Measurements from ENCODE around the gene ADGRV1. TPM values are rescaled to one million over a fixed set of nuclear protein-coding genes. Genes with fewer than 3 reads are reported as not detected.

The ADGRV1 gene
- polyA plus RNA-seq, 3 donors: 0.18 to 0.33 TPM; not detected in 1

DNA sequence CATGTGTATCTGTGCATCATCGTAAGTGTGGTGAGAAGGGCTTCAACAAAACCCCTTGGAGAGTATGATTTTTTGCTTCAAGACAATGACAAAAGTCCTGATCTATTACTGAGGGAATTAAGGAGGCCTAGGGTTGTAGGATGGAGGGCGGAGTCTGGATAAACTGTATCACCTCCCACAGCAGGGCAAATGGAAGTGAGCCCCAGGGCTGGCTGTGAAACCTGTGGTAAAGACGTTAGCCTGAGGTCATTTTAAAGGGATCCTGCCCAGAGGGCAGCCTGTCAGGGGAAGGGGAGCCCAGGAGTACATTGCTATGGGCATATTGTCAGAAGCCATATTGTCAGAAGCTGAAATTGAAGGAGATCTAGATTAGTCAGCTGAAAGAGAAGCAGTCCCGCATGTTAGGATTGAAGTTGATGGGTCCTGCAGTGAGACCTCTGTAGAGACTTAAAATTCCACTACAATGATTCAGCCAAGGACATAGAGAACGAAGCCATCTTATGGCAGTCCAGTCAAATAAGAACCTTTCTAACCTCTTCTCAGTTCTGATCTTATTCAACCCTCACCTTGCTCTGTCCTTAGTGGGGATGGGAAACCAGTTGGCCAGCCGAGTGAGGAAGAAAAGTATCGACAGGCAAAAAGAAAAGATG is 26.9 kb downstream of the ADGRV1 start:
- no peaks in the 10 kb centered on the region for H3K36me3 ChIP-seq (replicated peaks in 1 of 2; ENCODE audit: control insufficient read depth in 1 of 2, insufficient read depth in 2 of 2, low read length in 2 of 2)
- H3K9me3 ChIP-seq (replicated peaks in 1 of 2; ENCODE audit: control insufficient read depth in 1 of 2, insufficient read depth in 1 of 2, low read length in 2 of 2): no peaks in the 10 kb centered on the region
- no peak overlapping the region for H2AFZ ChIP-seq (ENCODE audit: insufficient read depth, low read depth, low read length, poor library complexity, severe bottlenecking)
- no peak overlapping the region for H3K27ac ChIP-seq (ENCODE audit: low read depth in 1 of 2, low read length in 2 of 2)
- H3K4me2 ChIP-seq (replicated peaks; ENCODE audit: extremely low read depth, low read length, poor library complexity, severe bottlenecking): no peak overlapping the region
- no peaks in the 10 kb centered on the region for H3K36me3 Mint-ChIP-seq
- H3K4me1 Mint-ChIP-seq: peaks cover 4% of the 10 kb centered on the region
- no peaks in the 10 kb centered on the region for H3K27me3 ChIP-seq (ENCODE audit: control insufficient read depth in 2 of 2, insufficient read depth in 2 of 2, low read length in 2 of 2)
- H4K20me1 ChIP-seq (ENCODE audit: insufficient read depth, low read length): no peaks in the 10 kb centered on the region
- no peak overlapping the region for H3K9ac ChIP-seq (ENCODE audit: insufficient read depth, low read length, poor library complexity, severe bottlenecking)
- H3K4me3 Mint-ChIP-seq: no peak overlapping the region
- WGBS (ENCODE audit: insufficient coverage): 100% methylated on average over 1 of the region's 7 CpGs
- no peaks in the 10 kb centered on the region for H3K79me2 ChIP-seq (ENCODE audit: insufficient read depth, low read length)
- no peak for DNase-seq
- H3K4me3 ChIP-seq (replicated peaks in 1 of 3; ENCODE audit: low read depth in 2 of 3, low read length in 3 of 3): no peak overlapping the region
- H3K27me3 Mint-ChIP-seq (ENCODE audit: low read depth in 3 of 3): peaks cover 0 to 3% (median 0%) of the 10 kb centered on the region in 3 donors
- no peaks in the 10 kb centered on the region for H3K4me1 ChIP-seq (ENCODE audit: control insufficient read depth in 1 of 2, insufficient read depth in 2 of 2, low read length in 2 of 2)
- intact Hi-C loops (cut with micrococcal nuclease): no loop called here
- no peak overlapping the region for H3K27ac Mint-ChIP-seq
- peaks cover under 1 to 3% (median 2%) of the 10 kb centered on the region in 7 donors for H3K9me3 Mint-ChIP-seq
- TF ChIP-seq, protein P1, sequence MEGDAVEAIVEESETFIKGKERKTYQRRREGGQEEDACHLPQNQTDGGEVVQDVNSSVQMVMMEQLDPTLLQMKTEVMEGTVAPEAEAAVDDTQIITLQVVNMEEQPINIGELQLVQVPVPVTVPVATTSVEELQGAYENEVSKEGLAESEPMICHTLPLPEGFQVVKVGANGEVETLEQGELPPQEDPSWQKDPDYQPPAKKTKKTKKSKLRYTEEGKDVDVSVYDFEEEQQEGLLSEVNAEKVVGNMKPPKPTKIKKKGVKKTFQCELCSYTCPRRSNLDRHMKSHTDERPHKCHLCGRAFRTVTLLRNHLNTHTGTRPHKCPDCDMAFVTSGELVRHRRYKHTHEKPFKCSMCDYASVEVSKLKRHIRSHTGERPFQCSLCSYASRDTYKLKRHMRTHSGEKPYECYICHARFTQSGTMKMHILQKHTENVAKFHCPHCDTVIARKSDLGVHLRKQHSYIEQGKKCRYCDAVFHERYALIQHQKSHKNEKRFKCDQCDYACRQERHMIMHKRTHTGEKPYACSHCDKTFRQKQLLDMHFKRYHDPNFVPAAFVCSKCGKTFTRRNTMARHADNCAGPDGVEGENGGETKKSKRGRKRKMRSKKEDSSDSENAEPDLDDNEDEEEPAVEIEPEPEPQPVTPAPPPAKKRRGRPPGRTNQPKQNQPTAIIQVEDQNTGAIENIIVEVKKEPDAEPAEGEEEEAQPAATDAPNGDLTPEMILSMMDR (IDR thresholded peaks at IDR 0.05): no peak

DNA sequence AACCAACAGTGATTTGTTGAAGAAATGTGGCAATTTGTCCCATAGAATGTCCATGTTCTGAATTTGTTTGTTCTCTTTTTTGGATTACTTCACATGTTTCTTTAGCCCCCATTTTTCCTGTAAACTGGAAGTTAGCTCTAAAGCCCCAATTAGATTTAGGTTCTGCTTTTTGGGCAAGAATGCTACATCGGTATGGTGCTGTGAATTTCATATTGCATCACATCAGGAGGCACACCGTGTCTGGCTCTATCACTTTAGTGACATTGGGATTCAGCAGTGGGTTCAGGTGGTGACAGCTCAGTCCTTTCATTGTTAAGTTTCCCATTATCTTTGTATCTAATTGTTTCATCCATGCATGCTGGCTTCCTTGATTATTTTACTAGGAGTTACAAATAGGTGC is 27.9 kb downstream of the ADGRV1 start:
- H3K27me3 Mint-ChIP-seq (ENCODE audit: low read depth in 3 of 3): peaks cover 0 to 3% (median 0%) of the 10 kb centered on the region in 3 donors
- peaks cover 4% of the 10 kb centered on the region for H3K4me1 Mint-ChIP-seq
- Histone ChIP-seq H3K9ac (ENCODE audit: insufficient read depth, low read length, poor library complexity, severe bottlenecking) (no peak overlapping the region), H3K9me3 (replicated peaks in 1 of 2; ENCODE audit: control insufficient read depth in 1 of 2, insufficient read depth in 1 of 2, low read length in 2 of 2) (no peaks in the 10 kb centered on the region), H3K79me2 (ENCODE audit: insufficient read depth, low read length) (no peaks in the 10 kb centered on the region), H3K27ac (ENCODE audit: low read depth in 1 of 2, low read length in 2 of 2) (no peak overlapping the region), H3K4me3 (replicated peaks in 1 of 3; ENCODE audit: low read depth in 2 of 3, low read length in 3 of 3) (no peak overlapping the region), H3K27me3 (ENCODE audit: control insufficient read depth in 2 of 2, insufficient read depth in 2 of 2, low read length in 2 of 2) (no peaks in the 10 kb centered on the region), H4K20me1 (ENCODE audit: insufficient read depth, low read length) (no peaks in the 10 kb centered on the region), H2AFZ (ENCODE audit: insufficient read depth, low read depth, low read length, poor library complexity, severe bottlenecking) (no peak overlapping the region), H3K4me1 (ENCODE audit: control insufficient read depth in 1 of 2, insufficient read depth in 2 of 2, low read length in 2 of 2) (no peaks in the 10 kb centered on the region), H3K36me3 (replicated peaks in 1 of 2; ENCODE audit: control insufficient read depth in 1 of 2, insufficient read depth in 2 of 2, low read length in 2 of 2) (no peaks in the 10 kb centered on the region), H3K4me2 (replicated peaks; ENCODE audit: extremely low read depth, low read length, poor library complexity, severe bottlenecking) (no peak overlapping the region)
- no peak overlapping the region for H3K27ac Mint-ChIP-seq
- intact Hi-C loops (cut with micrococcal nuclease): no loop called here
- no peaks in the 10 kb centered on the region for H3K36me3 Mint-ChIP-seq
- TF ChIP-seq, protein P1 (IDR thresholded peaks at IDR 0.05): no peak
- DNase-seq: no peak
- peaks cover 0 to 2% (median 0%) of the 10 kb centered on the region in 7 donors for H3K9me3 Mint-ChIP-seq
- WGBS (ENCODE audit: insufficient coverage): no CpG with 5 or more reads among the region's 2 CpGs
- no peak overlapping the region for H3K4me3 Mint-ChIP-seq

All from CD14-positive monocyte (primary cell).